H9 (cell line): ENCODE measurements around the gene ITGB7. TPM values are rescaled to one million over a fixed set of nuclear protein-coding genes. Genes with fewer than 3 reads are reported as not detected.

Experiments
- DNase-seq: peaks from one replicate; pipeline ENCODE4 v3.0.0-alpha.2; 2017
- H2AFZ ChIP-seq: one replicate; pipeline ENCODE4 v1.6.1; 2013; ENCODE audit warnings: mild to moderate bottlenecking, low read length, control low read depth, moderate library complexity
- H2AK5ac ChIP-seq: 2 replicates; pipeline ENCODE4 v1.6.1; 2013; ENCODE audit warnings: low read length, control low read depth, mixed read lengths; ENCODE audit not compliant: insufficient read length
- H2BK120ac ChIP-seq: one replicate; pipeline ENCODE4 v1.6.1; 2013; ENCODE audit warnings: low read depth, mild to moderate bottlenecking, low read length, control low read depth, inconsistent platforms; ENCODE audit not compliant: poor library complexity, severe bottlenecking
- H2BK12ac ChIP-seq: 2 replicates; pipeline ENCODE4 v1.6.1; 2013; ENCODE audit warnings: low read length, control low read depth, mixed read lengths, low read depth; ENCODE audit not compliant: insufficient read length
- H2BK15ac ChIP-seq: 2 replicates; pipeline ENCODE4 v1.6.1; 2013; ENCODE audit warnings: low read depth, low read length, control low read depth
- H2BK20ac ChIP-seq: one replicate; pipeline ENCODE4 v1.6.1; 2013; ENCODE audit warnings: low read depth, mild to moderate bottlenecking, low read length, control low read depth, inconsistent platforms; ENCODE audit not compliant: poor library complexity, severe bottlenecking
- H2BK5ac ChIP-seq: 2 replicates; pipeline ENCODE4 v1.6.1; 2013; ENCODE audit warnings: low read length, control low read depth, mixed read lengths; ENCODE audit not compliant: insufficient read length
- H3K14ac ChIP-seq: 2 replicates; pipeline ENCODE4 v1.6.1; 2013; ENCODE audit warnings: low read length, control low read depth; ENCODE audit not compliant: insufficient read depth
- H3K18ac ChIP-seq: 2 replicates; pipeline ENCODE4 v1.6.1; 2013; ENCODE audit warnings: low read depth, mild to moderate bottlenecking, mixed read lengths, low read length, control low read depth; ENCODE audit not compliant: insufficient read length
- H3K23ac ChIP-seq: 2 replicates; pipeline ENCODE4 v1.6.1; 2013; ENCODE audit warnings: low read length, control low read depth, mixed read lengths, low read depth; ENCODE audit not compliant: insufficient read length
- H3K23me2 ChIP-seq: 2 replicates; pipeline ENCODE4 v1.6.1; 2013; ENCODE audit warnings: low read depth, mild to moderate bottlenecking, mixed read lengths, low read length, control low read depth; ENCODE audit not compliant: insufficient read length, poor library complexity, severe bottlenecking
- H3K27ac ChIP-seq: 2 replicates; pipeline ENCODE4 v1.5.1; 2013; ENCODE audit warnings: low read length, control low read depth, mixed read lengths, low read depth; ENCODE audit not compliant: insufficient read length
- H3K27me3 ChIP-seq: 2 replicates; pipeline ENCODE4 v1.6.1; 2013; ENCODE audit warnings: low read length, control low read depth, inconsistent platforms; ENCODE audit not compliant: insufficient read depth
- H3K4ac ChIP-seq: 2 replicates; pipeline ENCODE4 v1.6.1; 2013; ENCODE audit warnings: low read depth, mild to moderate bottlenecking, control low read depth, inconsistent platforms, low read length, moderate library complexity
- H3K4me1 ChIP-seq: 2 replicates; pipeline ENCODE4 v1.6.1; 2013; ENCODE audit warnings: low read length, control low read depth, inconsistent platforms; ENCODE audit not compliant: insufficient read depth
- H3K4me2 ChIP-seq: 2 replicates; pipeline ENCODE4 v1.6.1; 2013; ENCODE audit warnings: low read length, control low read depth, mixed read lengths; ENCODE audit not compliant: insufficient read length, insufficient read depth
- H3K56ac ChIP-seq: 2 replicates; pipeline ENCODE4 v1.6.1; 2013; ENCODE audit warnings: low read depth, mild to moderate bottlenecking, mixed read lengths, low read length, control low read depth; ENCODE audit not compliant: insufficient read length
- H3K79me1 ChIP-seq: 2 replicates; pipeline ENCODE4 v1.6.1; 2013; ENCODE audit warnings: low read depth, mild to moderate bottlenecking, moderate library complexity, low read length, control low read depth, inconsistent platforms; ENCODE audit not compliant: insufficient read depth, poor library complexity, severe bottlenecking
- H3K79me2 ChIP-seq: 2 replicates; pipeline ENCODE4 v1.6.1; 2013; ENCODE audit warnings: low read length, control low read depth, inconsistent platforms; ENCODE audit not compliant: insufficient read depth
- H3K9ac ChIP-seq: 2 replicates; pipeline ENCODE4 v1.6.1; 2013; ENCODE audit warnings: low read length, control low read depth, mixed read lengths; ENCODE audit not compliant: insufficient read length; ENCODE audit errors: extremely low read depth
- H3K9me3 ChIP-seq: one replicate; pipeline ENCODE4 v1.6.1; 2013; ENCODE audit warnings: low read depth, low read length, inconsistent platforms; ENCODE audit not compliant: control insufficient read depth
- H3T11ph ChIP-seq: one replicate; pipeline ENCODE4 v1.6.1; 2013; ENCODE audit warnings: mild to moderate bottlenecking, low read length, control low read depth, inconsistent platforms
- H4K20me1 ChIP-seq: one replicate; pipeline ENCODE4 v1.6.1; 2013; ENCODE audit not compliant: control insufficient read depth, insufficient read length, insufficient read depth
- H4K5ac ChIP-seq: 2 replicates; pipeline ENCODE4 v1.6.1; 2013; ENCODE audit warnings: low read depth, mild to moderate bottlenecking, mixed read lengths, low read length, control low read depth; ENCODE audit not compliant: insufficient read length
- H4K8ac ChIP-seq: replicated peaks from 2 replicates; pipeline ENCODE4 v1.6.1; 2013; ENCODE audit warnings: low read length, control low read depth, mixed read lengths, low read depth; ENCODE audit not compliant: insufficient read length
- H4K91ac ChIP-seq: 2 replicates; pipeline ENCODE4 v1.6.1; 2013; ENCODE audit warnings: low read depth, mild to moderate bottlenecking, moderate library complexity, mixed read lengths, low read length, control low read depth; ENCODE audit not compliant: insufficient read length
- H3K27ac Mint-ChIP-seq, 3 experiments: 2 replicates in 2 of 3; 3 replicates in 1 of 3; pipeline ENCODE4 v1.8.0; 2020 to 2021; ENCODE audit warnings: mixed read lengths in 3 of 3, mild to moderate bottlenecking in 1 of 3, moderate library complexity in 1 of 3
- H3K27me3 Mint-ChIP-seq: 2 replicates; pipeline ENCODE4 v1.8.0; 2021; ENCODE audit warnings: low read depth, mild to moderate bottlenecking, moderate library complexity, mixed read lengths
- H3K36me3 Mint-ChIP-seq, 3 experiments: 2 replicates in 2 of 3; 3 replicates in 1 of 3; pipeline ENCODE4 v1.8.0; 2020 to 2021; ENCODE audit warnings: low read depth in 3 of 3, mixed read lengths in 3 of 3; ENCODE audit not compliant: insufficient read depth in 1 of 3
- H3K4me1 Mint-ChIP-seq, 2 experiments: 2 replicates each; pipeline ENCODE4 v1.8.0; 2020; ENCODE audit warnings: mixed read lengths in 2 of 2
- H3K4me3 Mint-ChIP-seq, 2 experiments: 2 replicates in 1 of 2; 3 replicates in 1 of 2; pipeline ENCODE4 v1.8.0; 2020 to 2021; ENCODE audit warnings: mild to moderate bottlenecking in 2 of 2, mixed read lengths in 2 of 2, moderate library complexity in 1 of 2
- H3K9me3 Mint-ChIP-seq, 2 experiments: 2 replicates in 1 of 2; 3 replicates in 1 of 2; pipeline ENCODE4 v1.8.0; 2020; ENCODE audit warnings: mild to moderate bottlenecking in 2 of 2, mixed read lengths in 2 of 2, moderate library complexity in 1 of 2
- WGBS: extraction: QIAGEN DNeasy Blood & Tissue Kit; methylation state at CpG from one replicate; pipeline ENCODE4 v1.1.7; 2013; ENCODE audit warnings: missing lambda C conversion rate, low lambda C conversion rate, mixed read lengths; ENCODE audit not compliant: insufficient read length; ENCODE audit errors: extremely low coverage; 5-methylcytosine and 5-hydroxymethylcytosine counted together
- total RNA-seq: library from RNA; stranded (reverse); gene quantifications from 2 replicates; pipeline ENCODE4 v1.2.1, GENCODE V29; 2021
- TF ChIP-seq, protein P1 (sequence below): fragments of 200-600 bp; sonication (generic); conservative IDR thresholded peaks from 3 replicates; pipeline ENCODE4 v1.8.0; 2021; ENCODE audit warnings: antibody characterized with exemption, mild to moderate bottlenecking

The ITGB7 gene
- total RNA-seq, 1 experiment from 2014 or later = 0.39 TPM

DNA sequence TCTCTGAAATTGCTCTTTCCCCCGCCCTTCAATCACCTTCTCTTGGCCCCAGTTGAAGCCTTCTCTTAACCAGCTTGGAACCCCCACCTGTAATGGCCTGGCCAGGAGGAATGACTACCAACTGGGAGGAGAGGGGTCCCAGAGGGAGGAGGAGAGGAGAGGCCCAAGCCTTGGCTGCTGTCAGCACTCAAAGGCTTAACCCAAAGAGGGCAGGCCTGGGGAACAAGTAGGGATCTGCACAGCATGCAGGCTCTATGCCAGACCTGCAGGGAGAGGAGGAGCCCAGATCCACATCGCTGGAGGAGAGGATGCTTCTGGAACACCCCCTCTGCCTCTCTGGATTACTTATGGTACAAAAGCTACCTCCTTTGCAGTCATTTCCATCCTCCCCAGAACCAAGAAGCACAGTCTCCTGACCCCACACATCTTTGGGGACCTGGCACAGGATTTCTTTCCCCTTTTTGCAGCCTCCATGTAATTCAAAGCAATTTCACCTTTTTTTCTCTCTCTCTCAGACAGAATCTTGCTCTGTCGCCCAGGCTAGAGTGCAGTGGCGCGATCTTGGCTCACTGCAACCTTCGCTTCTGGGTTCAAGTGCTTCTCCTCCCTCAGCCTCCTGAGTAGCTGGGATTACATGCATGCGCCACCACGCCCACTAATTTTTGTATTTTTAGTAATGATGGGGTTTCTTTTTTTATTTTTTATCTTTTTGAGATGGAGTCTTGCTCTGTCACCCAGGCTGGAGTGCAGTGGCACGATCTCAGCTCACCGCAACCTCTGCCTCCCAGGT is 18.8 kb upstream of the ITGB7 start:
- Histone ChIP-seq H2BK15ac (no peak overlapping the region), H2AK5ac (no peak overlapping the region), H3K18ac (no peak overlapping the region), H3K79me1 (no peaks in the 10 kb centered on the region), H3K79me2 (no peaks in the 10 kb centered on the region), H4K91ac (no peak overlapping the region), H2AFZ (no peak overlapping the region), H2BK12ac (no peak overlapping the region), H3K27me3 (no peaks in the 10 kb centered on the region), H3K4ac (no peak overlapping the region), H3K14ac (no peak overlapping the region), H2BK5ac (no peak overlapping the region), H3K56ac (no peak overlapping the region), H4K20me1 (no peaks in the 10 kb centered on the region), H3K4me1 (peaks cover 28% of the 10 kb centered on the region; the same call in 1 of the 2 replicates), H2BK20ac (no peak overlapping the region), H4K8ac (no peak overlapping the region), H3K9ac (no peak overlapping the region), H3K4me2 (no peak overlapping the region), H3K23ac (no peak overlapping the region), H3K27ac (no peak overlapping the region), H4K5ac (no peak overlapping the region), H2BK120ac (no peak overlapping the region), H3K23me2 (peaks cover 6% of the 10 kb centered on the region), H3T11ph (no peak overlapping the region), H3K9me3 (no peaks in the 10 kb centered on the region)
- peaks cover 4% of the 10 kb centered on the region for H3K27me3 Mint-ChIP-seq
- no peaks in the 10 kb centered on the region for H3K9me3 Mint-ChIP-seq
- no CpG with 5 or more reads among the region's 10 CpGs for WGBS
- peak; percentile 55 for DNase-seq
- H3K36me3 Mint-ChIP-seq = peaks cover 8 to 17% (median 13%) of the 10 kb centered on the region in 3 experiments; a peak in 6 of 7 replicates
- H3K4me3 Mint-ChIP-seq = peak overlapping the region in 1 of 2 experiments; percentile 61; a peak in 3 of 5 replicates
- peaks cover 75 to 77% of the 10 kb centered on the region in 2 experiments for H3K4me1 Mint-ChIP-seq
- TF ChIP-seq, protein P1, sequence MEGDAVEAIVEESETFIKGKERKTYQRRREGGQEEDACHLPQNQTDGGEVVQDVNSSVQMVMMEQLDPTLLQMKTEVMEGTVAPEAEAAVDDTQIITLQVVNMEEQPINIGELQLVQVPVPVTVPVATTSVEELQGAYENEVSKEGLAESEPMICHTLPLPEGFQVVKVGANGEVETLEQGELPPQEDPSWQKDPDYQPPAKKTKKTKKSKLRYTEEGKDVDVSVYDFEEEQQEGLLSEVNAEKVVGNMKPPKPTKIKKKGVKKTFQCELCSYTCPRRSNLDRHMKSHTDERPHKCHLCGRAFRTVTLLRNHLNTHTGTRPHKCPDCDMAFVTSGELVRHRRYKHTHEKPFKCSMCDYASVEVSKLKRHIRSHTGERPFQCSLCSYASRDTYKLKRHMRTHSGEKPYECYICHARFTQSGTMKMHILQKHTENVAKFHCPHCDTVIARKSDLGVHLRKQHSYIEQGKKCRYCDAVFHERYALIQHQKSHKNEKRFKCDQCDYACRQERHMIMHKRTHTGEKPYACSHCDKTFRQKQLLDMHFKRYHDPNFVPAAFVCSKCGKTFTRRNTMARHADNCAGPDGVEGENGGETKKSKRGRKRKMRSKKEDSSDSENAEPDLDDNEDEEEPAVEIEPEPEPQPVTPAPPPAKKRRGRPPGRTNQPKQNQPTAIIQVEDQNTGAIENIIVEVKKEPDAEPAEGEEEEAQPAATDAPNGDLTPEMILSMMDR = no peak
- H3K27ac Mint-ChIP-seq = peak overlapping the region; percentile 2 to 53 (median 13); a peak in 6 of 7 replicates
